Heart left ventricle (tissue), 16 donors: ENCODE measurements around the gene CREB3L1. TPM values are rescaled to one million over a fixed set of nuclear protein-coding genes. Genes with fewer than 3 reads are reported as not detected.

ENCODE experiments used
- ATAC-seq, 4 donors: fragments of 200-7000 bp; cut with Tn5 transposase; one replicate each; pipeline ENCODE4 v1.9.1; 2020 to 2022; ENCODE audit warnings: moderate library complexity in 4 of 4, mild to moderate bottlenecking in 3 of 4, moderate number of reproducible peaks in 1 of 4
- DNase-seq, 5 donors: peaks; one replicate each; pipeline ENCODE4 v3.0.0-alpha.2; 2020
- H3K27ac ChIP-seq, 12 donors: fragments of 200-600 bp; sonication (generic) in 4 of 12; one replicate each; pipeline versions ENCODE4 v1.5.0 to v1.8.0; 2016 to 2022; ENCODE audit warnings: mild to moderate bottlenecking in 2 of 12
- H3K27me3 ChIP-seq, 9 donors: fragments of 200-600 bp; sonication (generic) in 2 of 9; one replicate each; pipeline versions ENCODE4 v1.5.1 to v1.8.0; 2016 to 2022; ENCODE audit warnings: mild to moderate bottlenecking in 3 of 9
- H3K36me3 ChIP-seq, 9 donors: fragments of 200-600 bp; sonication (generic) in 2 of 9; one replicate each; pipeline versions ENCODE4 v1.5.0 to v1.8.0; 2018 to 2022; ENCODE audit warnings: mild to moderate bottlenecking in 2 of 9
- H3K4me1 ChIP-seq, 12 donors: fragments of 200-600 bp; sonication (generic) in 4 of 12; one replicate each; pipeline versions ENCODE4 v1.5.0 to v1.8.0; 2016 to 2022; ENCODE audit warnings: mild to moderate bottlenecking in 3 of 12
- H3K4me3 ChIP-seq, 12 donors: fragments of 200-600 bp; sonication (generic) in 4 of 12; one replicate each; pipeline versions ENCODE4 v1.5.0 to v1.8.0; 2017 to 2022; ENCODE audit warnings: mild to moderate bottlenecking in 9 of 12, moderate library complexity in 4 of 12
- H3K9me3 ChIP-seq, 12 donors: fragments of 200-600 bp; sonication (generic) in 4 of 12; one replicate each; pipeline versions ENCODE4 v1.5.0 to v1.8.0; 2016 to 2022; ENCODE audit warnings: mild to moderate bottlenecking in 1 of 12
- POLR2A ChIP-seq, 2 donors: fragments of 450-650 bp; IDR thresholded peaks; one replicate each; pipeline ENCODE4 v1.6.1; 2017; ENCODE audit warnings: antibody characterized with exemption in 2 of 2, mild to moderate bottlenecking in 2 of 2, moderate library complexity in 2 of 2
- WGBS, 4 donors: extraction: QIAGEN DNeasy Blood & Tissue Kit in 2 of 4; methylation state at CpG; one replicate each; pipeline versions ENCODE4 v1.1.5 to v1.1.7; 2013 to 2018; 5-methylcytosine and 5-hydroxymethylcytosine counted together
- intact Hi-C, 10 donors: fragments of 100-400 bp; cut with DNase I; formaldehyde crosslinking; loops; one replicate each; pipeline versions ENCODE4 v1.11.1 to v1.14.2; 2022
- polyA plus RNA-seq, 2 donors: library from polyadenylated mRNA; stranded (reverse); fragments of 200-250 nt; gene quantifications; one replicate each; pipeline ENCODE4 v1.2.3, GENCODE V29; 2013
- total RNA-seq, 9 donors: library from RNA; depleted of rRNA in 2 of 9; stranded (reverse); fragments of >200 nt in 2 of 9; fragmentation: NEBNext Ultra II Directional in 3 of 9; extraction: Animal tissue kit (Norgen Biotek cat#: 25700) in 3 of 9; gene quantifications; one replicate each; pipeline versions ENCODE4 v1.1.0 to v1.2.4, GENCODE V29; 2016 to 2023
- TF ChIP-seq, protein P1 (sequence below), 12 donors: fragments of 200-600 bp; sonication (generic) in 4 of 12; IDR thresholded peaks; one replicate each; pipeline versions ENCODE4 v1.5.0 to v1.8.0; 2018 to 2022; ENCODE audit warnings: antibody characterized with exemption in 12 of 12, mild to moderate bottlenecking in 5 of 12
- donor health status: ischemic (EF 13 %, LVEDD 7.1; RV severe dilation, severe dysfunction).
- donor health status: healthy with polysubstance abuse.
- donor health status: DM: no; HTN: yes; CAD: no.
- donor health status: DM: no; HTN: no; CAD: no.
- donor health status: ischemic (EF 25% LVEDD 6.9; RV normal size, moderate dysfunction).
- donor health status: ischemic (EF 25% LVEDD 5.7; RV mildly dilated, moderate dysfunction).
- donor health status: healthy.
- donor health status: DM: yes; HTN: yes; CAD: no.
- donor health status: ischemic (EF 35%, LVEDD 5.7; RV mildly dilated, moderate dysfunction).
- donor health status: nonischemic (EF 11% LVEDD 7.7; RV severe dilation, severe dysfunction).
- donor health status: DM: yes; HTN: yes; CAD: no.
- donor health status: PGD.
- donor health status: ischemic (EF 29% LVEDD 5.4; RV normal size, mild dysfunction).
- donor health status: nonischemic (EF 23%, LVEDD 6.1; RV moderate dilation, normal function).

Gene CREB3L1
- total and polyA plus RNA-seq, 11 donors: 7.4 to 31.9 (median 23.3) TPM

DNA sequence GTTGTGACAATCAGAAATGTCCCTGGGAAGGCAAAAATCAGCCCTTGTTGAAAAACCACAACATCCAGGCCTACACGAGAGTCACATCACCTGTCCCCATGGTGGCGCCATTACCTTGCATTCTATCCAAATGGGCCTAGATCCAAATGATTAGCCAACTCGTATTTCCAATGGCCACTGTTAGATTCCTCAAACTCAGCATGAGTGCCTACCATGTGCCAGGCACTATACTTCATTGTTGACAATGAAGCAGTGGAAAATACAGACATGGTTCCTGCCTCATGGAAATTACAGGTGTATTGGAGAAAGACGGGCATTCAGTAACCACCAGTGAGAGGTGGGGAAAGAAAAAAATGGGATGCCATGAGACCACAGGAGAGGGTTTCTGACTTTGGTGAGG lies 29.8 kb upstream of the CREB3L1 start:
- Histone ChIP-seq H3K9me3 (no peaks in the 10 kb centered on the region), H3K27ac (no peak overlapping the region), H3K4me3 (no peak overlapping the region), H3K27me3 (no peaks in the 10 kb centered on the region), H3K36me3 (no peaks in the 10 kb centered on the region), H3K4me1 (peaks cover 0 to 22% (median 8%) of the 10 kb centered on the region in 12 donors)
- no peak for TF ChIP-seq POLR2A (IDR thresholded peaks at IDR 0.05)
- TF ChIP-seq, protein P1, sequence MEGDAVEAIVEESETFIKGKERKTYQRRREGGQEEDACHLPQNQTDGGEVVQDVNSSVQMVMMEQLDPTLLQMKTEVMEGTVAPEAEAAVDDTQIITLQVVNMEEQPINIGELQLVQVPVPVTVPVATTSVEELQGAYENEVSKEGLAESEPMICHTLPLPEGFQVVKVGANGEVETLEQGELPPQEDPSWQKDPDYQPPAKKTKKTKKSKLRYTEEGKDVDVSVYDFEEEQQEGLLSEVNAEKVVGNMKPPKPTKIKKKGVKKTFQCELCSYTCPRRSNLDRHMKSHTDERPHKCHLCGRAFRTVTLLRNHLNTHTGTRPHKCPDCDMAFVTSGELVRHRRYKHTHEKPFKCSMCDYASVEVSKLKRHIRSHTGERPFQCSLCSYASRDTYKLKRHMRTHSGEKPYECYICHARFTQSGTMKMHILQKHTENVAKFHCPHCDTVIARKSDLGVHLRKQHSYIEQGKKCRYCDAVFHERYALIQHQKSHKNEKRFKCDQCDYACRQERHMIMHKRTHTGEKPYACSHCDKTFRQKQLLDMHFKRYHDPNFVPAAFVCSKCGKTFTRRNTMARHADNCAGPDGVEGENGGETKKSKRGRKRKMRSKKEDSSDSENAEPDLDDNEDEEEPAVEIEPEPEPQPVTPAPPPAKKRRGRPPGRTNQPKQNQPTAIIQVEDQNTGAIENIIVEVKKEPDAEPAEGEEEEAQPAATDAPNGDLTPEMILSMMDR (IDR thresholded peaks at IDR 0.05): peak in 10 of 12 donors; percentile 17 to 47 (median 30)
- 73 to 81% (median 77%) methylated on average over 4 of the region's 4 CpGs for WGBS, 4 donors
- intact Hi-C loops: loop anchor here in 1 of 10 donors (10.0 kb wide), 2 partner anchors 283 to 287 kb away; no protein-coding TSS in a partner anchor
- ATAC-seq (no peak), DNase-seq (no peak)

DNA sequence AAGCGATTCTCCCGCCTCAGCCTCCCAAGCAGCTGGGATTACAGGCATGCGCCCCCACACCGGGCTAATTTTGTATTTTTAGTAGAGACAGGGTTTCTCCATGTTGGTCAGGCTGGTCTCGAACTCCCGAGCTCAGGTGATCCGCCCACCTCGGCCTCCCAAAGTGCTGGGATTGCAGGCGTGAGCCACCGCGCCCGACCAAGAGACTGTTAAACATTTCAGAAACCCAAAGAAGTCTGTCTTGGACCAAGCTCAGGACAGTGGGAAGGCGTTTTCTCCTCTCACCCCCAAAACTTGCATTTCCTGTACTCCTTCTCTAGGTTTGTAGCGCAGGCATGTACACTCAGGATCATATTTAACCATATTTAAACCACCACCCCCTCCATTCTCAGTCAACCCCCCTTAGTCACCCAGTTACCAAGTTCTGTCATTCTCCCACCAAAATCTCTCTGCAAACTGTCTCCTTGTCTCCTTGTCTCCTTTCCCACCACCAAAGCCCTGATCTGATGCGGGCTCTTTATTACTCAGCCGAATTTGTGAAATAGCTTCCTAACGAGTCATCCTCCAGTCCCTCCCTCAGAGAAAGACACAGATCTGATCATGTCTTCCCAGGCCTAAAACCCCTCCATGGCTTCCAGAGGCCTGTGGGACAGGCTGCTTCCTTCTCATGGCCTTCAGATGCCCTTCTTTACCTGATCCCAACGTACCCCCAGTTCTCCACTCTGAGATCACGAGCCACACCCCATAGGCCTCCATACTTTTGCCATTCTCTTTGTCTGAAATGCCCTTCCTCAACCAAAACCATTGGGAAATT lies 29.0 kb upstream of the CREB3L1 start:
- no peak for DNase-seq
- intact Hi-C loops: loop anchor here in 1 of 10 donors (10.0 kb wide), 2 partner anchors 284 to 286 kb away; no protein-coding TSS in a partner anchor
- TF ChIP-seq, protein P1 (IDR thresholded peaks at IDR 0.05): no peak
- TF ChIP-seq POLR2A (IDR thresholded peaks at IDR 0.05): no peak

GRCh38 chr11:46249103-46249937 lies 28.1 kb upstream of the CREB3L1 start:
- TF ChIP-seq POLR2A (IDR thresholded peaks at IDR 0.05): no peak
- TF ChIP-seq, protein P1 (IDR thresholded peaks at IDR 0.05): no peak
- WGBS, 4 donors: 57 to 65% (median 63%) methylated on average over 8 of the region's 8 CpGs

More for the DNA sequence above, 29.0 kb upstream of the CREB3L1 start:
- Histone ChIP-seq H3K27ac (peak overlapping the region in 1 of 12 donors; percentile 37), H3K27me3 (no peaks in the 10 kb centered on the region), H3K9me3 (no peaks in the 10 kb centered on the region), H3K4me3 (no peak overlapping the region), H3K36me3 (no peaks in the 10 kb centered on the region), H3K4me1 (peaks cover 0 to 15% (median 3%) of the 10 kb centered on the region in 12 donors)
- peak in 1 of 4 donors; percentile 33 for ATAC-seq
- 87 to 89% (median 88%) methylated on average over 19 of the region's 19 CpGs for WGBS, 4 donors

More at GRCh38 chr11:46249103-46249937, 28.1 kb upstream of the CREB3L1 start:
- Histone ChIP-seq H3K36me3 (no peaks in the 10 kb centered on the region), H3K4me1 (peaks cover 0 to 7% (median 0%) of the 10 kb centered on the region in 12 donors), H3K9me3 (no peaks in the 10 kb centered on the region), H3K27ac (peak overlapping the region in 1 of 12 donors; percentile 37), H3K27me3 (no peaks in the 10 kb centered on the region), H3K4me3 (no peak overlapping the region)
- intact Hi-C loops: loop anchor here in 1 of 10 donors (10.0 kb wide), 2 partner anchors 285 kb away; no protein-coding TSS in a partner anchor
- ATAC-seq (peak in 1 of 4 donors; percentile 11), DNase-seq (no peak)
